HG03442 (cell line): ENCODE results near the gene GABRG3.

Source experiments
- ATAC-seq: cut with Tn5 transposase; IDR thresholded peaks from one replicate; pipeline ENCODE4 v1.9.1; 2021; ENCODE audit warnings: mild to moderate bottlenecking, moderate library complexity; ENCODE audit not compliant: unreplicated experiment

GABRG3 gene

DNA sequence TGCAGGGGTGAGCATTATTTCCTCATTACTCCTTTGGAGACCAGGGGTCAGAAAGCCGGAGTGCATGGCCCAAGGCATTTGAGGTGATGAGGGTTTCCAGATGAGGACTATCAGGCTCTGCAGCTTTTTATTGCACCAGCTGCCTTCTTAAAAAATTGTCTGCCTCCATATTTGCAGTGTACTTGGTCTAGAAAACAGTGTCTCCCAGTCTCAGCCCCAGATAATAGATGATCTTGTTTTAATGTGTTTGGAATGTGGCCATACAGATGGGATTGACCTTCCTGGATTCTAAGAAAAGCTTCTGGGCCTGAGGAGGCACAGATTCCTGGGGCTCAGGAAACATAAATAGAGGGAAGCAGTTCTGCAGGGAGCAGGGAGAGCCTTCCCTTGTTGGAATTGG lies 123.3 kb downstream of the GABRG3 start:
- no peak for ATAC-seq

- ATAC-seq, result no peak
These were observed 125.1 kb downstream of the GABRG3 start for GRCh38 chr15:27095886-27096624.

DNA sequence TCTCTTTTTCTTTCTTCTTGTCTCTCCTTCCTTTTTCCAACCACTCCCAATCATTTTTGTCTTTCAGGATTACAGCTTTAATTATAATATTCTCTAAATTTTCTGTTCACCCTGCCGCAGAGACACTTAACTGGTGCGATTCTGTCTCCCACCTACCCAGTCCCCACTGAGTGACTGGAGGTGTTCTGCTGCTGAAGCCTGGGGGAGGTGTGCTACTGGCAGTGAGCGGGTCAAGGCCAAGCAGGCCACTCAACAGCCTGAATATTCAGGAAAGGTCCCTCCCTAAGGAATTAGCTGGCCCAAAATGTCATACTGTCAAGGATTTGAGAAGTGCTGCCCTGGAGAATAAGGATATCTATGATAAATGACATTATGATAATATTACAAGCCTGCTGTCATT lies 126.5 kb downstream of the GABRG3 start:
- no peak for ATAC-seq

DNA sequence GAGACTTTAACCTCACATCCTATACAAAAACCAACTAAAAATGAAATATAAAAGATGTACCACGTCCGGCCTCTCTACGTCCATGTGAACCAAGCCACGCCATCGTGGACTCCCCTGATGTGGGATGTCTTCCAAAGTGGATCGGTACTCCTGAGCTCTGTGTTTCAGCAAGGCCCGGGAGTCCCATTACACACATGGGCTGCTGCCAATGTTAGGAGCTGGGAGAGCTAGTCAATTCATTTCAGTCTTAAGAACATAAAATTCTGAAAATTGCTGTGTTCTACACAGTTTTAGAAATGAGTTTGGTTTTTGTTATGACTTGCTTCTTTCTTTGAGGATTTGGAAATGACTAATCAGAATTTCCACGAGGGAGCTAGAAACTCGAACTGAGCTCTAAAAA lies 131.0 kb downstream of the GABRG3 start:
- ATAC-seq, result no peak

DNA sequence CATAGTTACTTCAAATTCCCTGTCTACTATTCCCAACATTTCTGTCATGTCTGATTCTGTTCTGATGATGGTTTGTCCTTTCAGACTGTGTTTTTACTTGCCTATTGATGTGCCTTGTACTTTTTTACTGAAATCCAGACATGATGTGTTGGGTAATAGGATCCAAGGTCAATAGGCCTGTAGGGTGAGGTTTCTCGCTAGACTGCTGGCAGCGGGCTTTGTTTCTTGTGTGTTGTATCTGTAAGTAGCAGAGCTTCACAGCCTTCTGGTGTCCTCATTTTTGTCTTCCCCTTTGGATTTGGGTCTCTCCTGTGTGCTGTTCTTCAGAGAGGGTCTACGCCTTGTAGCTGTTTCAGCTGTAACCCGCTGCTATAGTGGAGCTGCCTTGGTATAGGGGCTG lies 140.3 kb downstream of the GABRG3 start:
- no peak for ATAC-seq

GRCh38 chr15:27114473-27114872 lies 143.5 kb downstream of the GABRG3 start:
- no peak for ATAC-seq

DNA sequence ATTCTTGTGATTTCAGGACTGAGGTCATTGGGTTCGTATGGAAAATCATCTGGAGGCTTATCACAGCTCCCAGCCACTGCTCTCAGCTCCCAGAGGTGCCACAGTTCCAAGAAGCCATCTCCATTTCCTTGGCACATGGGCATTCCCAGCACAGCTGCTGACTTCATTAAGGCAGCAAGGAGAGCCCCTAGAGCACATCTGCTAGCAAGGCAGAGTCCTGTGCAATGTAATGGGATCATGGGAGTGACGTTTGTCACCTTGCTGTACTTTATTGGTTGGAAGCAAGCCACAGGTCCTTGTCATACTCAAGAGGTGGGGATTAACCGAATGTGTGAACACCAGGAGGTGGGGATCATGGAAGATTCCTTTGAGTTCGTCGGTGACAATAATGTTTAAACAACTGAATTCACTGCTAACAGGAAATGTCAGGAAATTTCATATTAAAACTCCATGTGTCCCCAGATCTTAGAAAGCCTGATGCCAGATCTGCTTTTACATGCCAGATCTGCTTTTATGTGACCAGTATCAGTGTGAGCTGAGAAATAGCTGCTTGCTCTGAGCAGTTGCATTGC lies 148.8 kb downstream of the GABRG3 start:
- ATAC-seq, result no peak

GRCh38 chr15:27121672-27122071 lies 150.7 kb downstream of the GABRG3 start:
- ATAC-seq, result no peak

DNA sequence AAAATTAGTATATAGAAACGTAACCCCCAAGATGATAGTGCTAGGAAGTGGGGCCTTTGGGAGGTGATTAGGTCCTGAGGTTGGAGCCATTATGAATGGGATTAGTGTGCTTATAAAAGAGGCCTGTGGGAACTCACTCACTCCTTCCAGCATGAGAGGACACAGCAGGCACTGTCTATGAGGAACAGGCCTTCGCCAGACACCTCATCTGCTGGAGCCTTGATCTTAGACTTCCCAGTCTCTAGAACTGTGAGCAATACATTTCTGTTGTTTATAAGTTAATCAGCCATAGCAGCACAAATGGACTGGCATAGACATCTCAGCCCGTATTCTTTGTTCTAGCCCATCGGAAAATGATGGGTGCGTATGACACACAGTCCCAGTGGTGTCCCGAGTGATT lies 152.3 kb downstream of the GABRG3 start:
- no peak for ATAC-seq

DNA sequence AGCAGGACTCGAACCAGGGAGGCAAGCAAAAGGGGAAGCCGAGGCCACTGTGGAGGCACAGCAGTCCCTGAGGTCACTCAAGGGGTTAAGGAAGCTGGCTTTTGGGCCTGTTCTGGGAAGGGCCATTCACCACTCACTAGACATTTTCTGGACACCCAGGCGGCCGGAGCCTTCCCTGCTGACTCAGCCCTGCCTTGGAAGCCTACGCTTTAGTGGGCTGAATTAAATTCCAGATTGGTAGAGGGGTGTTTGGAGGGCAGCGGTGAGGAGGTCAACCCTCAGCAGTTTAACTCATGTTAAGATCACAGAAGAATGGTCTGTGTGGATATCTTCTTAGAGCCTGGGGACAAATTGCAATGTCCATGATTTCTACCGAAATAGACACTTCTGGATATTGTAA lies 152.8 kb downstream of the GABRG3 start:
- no peak for ATAC-seq

GRCh38 chr15:27124287-27124871 lies 153.4 kb downstream of the GABRG3 start:
- no peak for ATAC-seq

GRCh38 chr15:27125185-27125584 lies 154.2 kb downstream of the GABRG3 start:
- no peak for ATAC-seq

- ATAC-seq, result no peak
These were observed 155.5 kb downstream of the GABRG3 start for GRCh38 chr15:27126449-27126848.

GRCh38 chr15:27127815-27128570 lies 157.0 kb downstream of the GABRG3 start:
- ATAC-seq, result no peak

DNA sequence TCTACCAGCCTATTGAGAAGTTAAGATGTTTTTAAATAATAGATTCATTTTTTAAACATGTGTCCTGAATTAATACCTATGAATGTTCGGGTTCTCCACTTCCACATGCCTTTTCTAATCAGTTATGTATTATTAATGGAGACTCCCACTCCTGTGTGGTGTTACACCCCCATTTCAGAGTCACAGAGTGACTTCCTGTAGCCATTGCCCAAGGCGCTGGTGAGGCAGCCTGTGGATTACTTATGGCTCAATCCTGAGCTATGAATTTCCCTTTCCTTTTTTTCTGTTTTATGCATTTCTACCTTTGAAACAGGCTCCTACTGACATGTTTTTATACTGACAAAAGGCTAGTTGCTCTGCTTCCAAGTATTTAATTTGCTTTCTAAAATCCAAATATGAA lies 162.3 kb downstream of the GABRG3 start:
- ATAC-seq, result no peak

GRCh38 chr15:27134481-27134880 lies 163.5 kb downstream of the GABRG3 start:
- ATAC-seq, result no peak

DNA sequence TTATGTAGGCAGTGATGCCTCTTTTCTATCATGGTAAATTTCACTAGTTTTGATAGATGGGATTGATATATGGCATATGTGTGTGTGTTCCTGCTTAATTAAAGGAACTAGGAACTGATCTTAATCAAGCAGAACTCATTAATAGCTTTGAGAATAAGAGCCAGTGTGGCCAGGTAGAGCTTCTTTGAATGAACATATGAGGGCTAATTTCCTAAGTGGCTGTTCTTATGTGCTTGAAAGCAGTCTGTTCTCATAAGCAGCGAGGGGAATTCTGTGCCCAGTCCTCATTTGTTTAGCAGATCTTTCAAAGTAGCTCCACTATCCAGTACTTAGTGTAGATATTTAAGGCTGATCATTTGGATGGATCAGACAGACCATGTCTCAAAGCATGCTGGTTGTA lies 164.2 kb downstream of the GABRG3 start:
- ATAC-seq, result no peak

DNA sequence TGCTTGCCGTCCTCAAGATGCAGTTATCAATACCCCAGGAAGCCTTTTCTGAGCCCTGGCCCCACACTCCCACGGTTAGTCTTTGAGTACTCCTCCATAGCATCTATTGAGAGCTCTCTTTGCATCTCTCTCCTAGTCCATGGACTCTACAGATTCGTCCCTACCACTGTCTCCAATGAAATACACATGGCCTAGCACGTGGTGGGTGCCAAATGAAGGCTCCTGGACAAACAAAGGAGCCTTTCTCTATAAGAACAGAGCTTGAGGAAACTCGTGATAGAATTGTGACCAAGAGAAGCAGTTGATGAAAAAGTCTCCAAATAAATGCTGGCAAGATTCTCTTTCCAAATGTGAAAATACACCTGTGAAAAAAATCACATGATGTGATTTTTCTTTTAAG lies 166.1 kb downstream of the GABRG3 start:
- no peak for ATAC-seq

GRCh38 chr15:27165590-27165989 lies 194.6 kb downstream of the GABRG3 start:
- no peak for ATAC-seq

DNA sequence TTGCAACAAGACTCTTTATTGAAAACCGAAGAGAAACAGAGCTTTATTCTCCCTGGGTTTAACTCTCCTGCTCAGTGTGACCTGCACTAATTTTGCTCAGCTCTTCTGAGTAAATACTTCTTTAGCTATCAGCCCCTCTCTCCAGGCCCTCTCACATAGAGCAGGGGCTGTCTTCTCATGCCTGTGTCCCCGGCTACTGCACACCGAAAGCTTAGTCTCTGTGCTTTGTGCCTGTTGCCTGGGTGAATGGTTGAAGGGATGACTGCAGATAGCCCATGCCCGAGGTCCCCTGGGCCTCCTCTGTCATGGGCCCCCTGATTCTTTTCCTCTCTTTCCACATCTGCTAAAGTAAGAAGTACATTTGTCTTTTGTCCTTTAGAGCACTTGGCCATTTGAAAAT lies 195.9 kb downstream of the GABRG3 start:
- ATAC-seq, result no peak

GRCh38 chr15:27167738-27168137 lies 196.8 kb downstream of the GABRG3 start:
- no peak for ATAC-seq

- ATAC-seq, result no peak
These were observed 199.9 kb downstream of the GABRG3 start for GRCh38 chr15:27170851-27171250.
